Testis (tissue), 2 donors: ENCODE measurements around the gene MZT2A.
"Not testable (repeated sequence)": the region's sequence is repeated elsewhere in the genome, so short reads cannot be mapped to it uniquely, and the experiment has no call there.

Source experiments
- CTCF ChIP-seq, 3 experiments: fragments of 450-650 bp in 2 of 3; fragments of 200-600 bp in 1 of 3; sonication (generic) in 1 of 3; IDR thresholded peaks; one replicate each; pipeline ENCODE4 v1.5.1; 2016 to 2019; ENCODE audit warnings: antibody characterized with exemption in 3 of 3, mild to moderate bottlenecking in 2 of 3, moderate library complexity in 1 of 3
- POLR2A ChIP-seq: fragments of 450-650 bp; IDR thresholded peaks from one replicate; pipeline ENCODE4 v1.6.1; 2017; ENCODE audit warnings: antibody characterized with exemption, mild to moderate bottlenecking, moderate library complexity

- TF ChIP-seq CTCF (IDR thresholded peaks at IDR 0.05); POLR2A: not testable (repeated sequence)
Measured at GRCh38 chr2:131515235-131515634, 23.0 kb upstream of the MZT2A start.
